GM23338 (cell line): Measurements from ENCODE around the gene GPATCH4. TPM values are rescaled to one million over a fixed set of nuclear protein-coding genes. Genes with fewer than 3 reads are reported as not detected.

ENCODE experiments used
- ATAC-seq: fragments of 200-7000 bp; cut with Tn5 transposase; 3 replicates; pipeline ENCODE4 v1.9.1; 2020
- DNase-seq: peaks from one replicate; pipeline ENCODE4 v3.0.0-alpha.2; 2015; ENCODE audit warnings: low spot score
- H2AFZ ChIP-seq: fragments of 200-600 bp; sonication (generic); 2 replicates; pipeline ENCODE4 v1.8.0; 2016; ENCODE audit warnings: antibody characterized with exemption, mild to moderate bottlenecking, moderate library complexity
- H3F3A ChIP-seq: fragments of 200-600 bp; sonication (generic); replicated peaks from 2 replicates; pipeline ENCODE4 v1.8.0; 2017; ENCODE audit warnings: antibody characterized with exemption, mixed run types, low read depth
- H3K27ac ChIP-seq: fragments of 200-600 bp; sonication (generic); 2 replicates; pipeline ENCODE4 v1.6.1; 2016; ENCODE audit warnings: low read depth
- H3K27me3 ChIP-seq: fragments of 200-600 bp; sonication (generic); 2 replicates; pipeline ENCODE4 v1.8.0; 2016; ENCODE audit warnings: mild to moderate bottlenecking, mixed run types, moderate library complexity; ENCODE audit not compliant: insufficient read depth
- H3K36me3 ChIP-seq: fragments of 200-600 bp; sonication (generic); 2 replicates; pipeline ENCODE4 v1.8.0; 2016; ENCODE audit warnings: mild to moderate bottlenecking; ENCODE audit not compliant: insufficient read depth
- H3K4me1 ChIP-seq: fragments of 200-600 bp; sonication (generic); 2 replicates; pipeline ENCODE4 v1.8.0; 2016; ENCODE audit warnings: mild to moderate bottlenecking, moderate library complexity; ENCODE audit not compliant: insufficient read depth
- H3K4me2 ChIP-seq: fragments of 200-600 bp; sonication (generic); 2 replicates; pipeline ENCODE4 v1.7.1; 2017; ENCODE audit warnings: mixed run types
- H3K4me3 ChIP-seq: fragments of 200-600 bp; sonication (generic); 2 replicates; pipeline ENCODE4 v1.6.1; 2016; ENCODE audit warnings: mixed run types
- H3K79me2 ChIP-seq: fragments of 200-600 bp; sonication (generic); replicated peaks from 2 replicates; pipeline ENCODE4 v1.8.0; 2017; ENCODE audit warnings: mild to moderate bottlenecking; ENCODE audit not compliant: insufficient read depth
- H3K9me2 ChIP-seq: fragments of 200-600 bp; sonication (generic); 2 replicates; pipeline ENCODE4 v1.8.0; 2017; ENCODE audit not compliant: insufficient read depth
- H4K20me1 ChIP-seq: fragments of 200-600 bp; sonication (generic); replicated peaks from 2 replicates; pipeline ENCODE4 v1.8.0; 2017; ENCODE audit warnings: mild to moderate bottlenecking; ENCODE audit not compliant: insufficient read depth
- H3K27ac Mint-ChIP-seq: 2 replicates; pipeline ENCODE4 v1.8.0; 2020; ENCODE audit warnings: inconsistent platforms, mild to moderate bottlenecking, moderate library complexity, mixed read lengths
- H3K27me3 Mint-ChIP-seq: 3 replicates; pipeline ENCODE4 v1.8.0; 2022; ENCODE audit warnings: low read depth, mild to moderate bottlenecking, moderate library complexity, mixed read lengths, inconsistent platforms; ENCODE audit not compliant: insufficient read depth, poor library complexity
- H3K36me3 Mint-ChIP-seq: 3 replicates; pipeline ENCODE4 v1.8.0; 2021; ENCODE audit warnings: low read depth, mild to moderate bottlenecking, inconsistent platforms, moderate library complexity, mixed read lengths
- H3K4me1 Mint-ChIP-seq: 3 replicates; pipeline ENCODE4 v1.8.0; 2020; ENCODE audit warnings: mild to moderate bottlenecking, inconsistent platforms, mixed read lengths
- H3K4me3 Mint-ChIP-seq: 3 replicates; pipeline ENCODE4 v1.8.0; 2021; ENCODE audit warnings: moderate library complexity, mild to moderate bottlenecking, inconsistent platforms, mixed read lengths
- H3K9me3 Mint-ChIP-seq: 3 replicates; pipeline ENCODE4 v1.8.0; 2020; ENCODE audit warnings: moderate library complexity, mild to moderate bottlenecking, inconsistent platforms, mixed read lengths
- CREB1 ChIP-seq: fragments of 250-450 bp; sonication (Bioruptor Pico); IDR thresholded peaks from 2 replicates; pipeline ENCODE4 v1.5.0; 2020; ENCODE audit warnings: low read depth, mild to moderate bottlenecking, moderate library complexity
- EZH2 ChIP-seq: fragments of 200-600 bp; sonication (generic); IDR thresholded peaks from one replicate; pipeline ENCODE4 v1.8.0; 2017; ENCODE audit warnings: antibody characterized with exemption, mild to moderate bottlenecking, low read depth; ENCODE audit not compliant: unreplicated experiment
- EZH2phosphoT487 ChIP-seq: fragments of 200-600 bp; sonication (generic); IDR thresholded peaks from one replicate; pipeline ENCODE4 v1.8.1; 2018; ENCODE audit warnings: antibody characterized with exemption; ENCODE audit not compliant: unreplicated experiment
- JUNB ChIP-seq: IDR thresholded peaks from one replicate; pipeline ENCODE4 v1.6.1; 2016; ENCODE audit warnings: antibody characterized with exemption; ENCODE audit not compliant: unreplicated experiment
- NANOG ChIP-seq: IDR thresholded peaks from 2 replicates; pipeline ENCODE4 v1.6.1; 2016; ENCODE audit warnings: antibody characterized with exemption, borderline replicate concordance
- POLR2AphosphoS5 ChIP-seq: IDR thresholded peaks from 2 replicates; pipeline ENCODE4 v1.6.1; 2016; ENCODE audit warnings: antibody characterized with exemption, low read depth
- STAT1 ChIP-seq: IDR thresholded peaks from one replicate; pipeline ENCODE4 v1.6.1; 2016; ENCODE audit warnings: antibody characterized with exemption; ENCODE audit not compliant: unreplicated experiment
- ZNF114 ChIP-seq: fragments of 250-450 bp; sonication (Bioruptor Pico); IDR thresholded peaks from 2 replicates; pipeline ENCODE4 v1.5.0; 2020; ENCODE audit warnings: mild to moderate bottlenecking, moderate library complexity
- ZNF331 ChIP-seq: fragments of 250-450 bp; sonication (Bioruptor Pico); IDR thresholded peaks from 2 replicates; pipeline ENCODE4 v1.5.0; 2020; ENCODE audit warnings: low read depth, mild to moderate bottlenecking, moderate library complexity
- polyA plus RNA-seq: library from polyadenylated mRNA; unstranded; fragments of >200 nt; fragmentation: Nextera tagmentation; extraction: Ambion mirVana; gene quantifications from 2 replicates; pipeline ENCODE4 v1.2.1, GENCODE V29; 2016
- total RNA-seq: library from RNA; depleted of rRNA; stranded (reverse); fragments of >200 nt; shearing (Covaris generic); gene quantifications from 2 replicates; pipeline ENCODE4 v1.2.3, GENCODE V29; 2014
- TF ChIP-seq, protein P1 (sequence below), 2 experiments: fragments of 200-600 bp in 1 of 2; sonication (generic) in 1 of 2; conservative IDR thresholded peaks; 2 replicates each; pipeline versions ENCODE4 v1.5.1 to v1.6.1; 2016 to 2017; ENCODE audit warnings: antibody characterized with exemption in 2 of 2, low read depth in 2 of 2, mild to moderate bottlenecking in 2 of 2, moderate library complexity in 1 of 2
- TF ChIP-seq, protein P2 (sequence below): IDR thresholded peaks from one replicate; pipeline ENCODE4 v1.6.1; 2018; ENCODE audit warnings: antibody characterized with exemption; ENCODE audit not compliant: unreplicated experiment
- TF ChIP-seq, protein P3 (sequence below): IDR thresholded peaks from 2 replicates; pipeline ENCODE4 v1.6.1; 2016; ENCODE audit warnings: antibody characterized with exemption
- TF ChIP-seq, protein P4 (sequence below): fragments of 250-450 bp; sonication (Bioruptor Pico); IDR thresholded peaks from 2 replicates; pipeline ENCODE4 v1.5.0; 2020; ENCODE audit warnings: mild to moderate bottlenecking, moderate library complexity

The GPATCH4 gene
- total and polyA plus RNA-seq, 2 experiments from 2014 or later = 58.9 to 187 TPM

DNA sequence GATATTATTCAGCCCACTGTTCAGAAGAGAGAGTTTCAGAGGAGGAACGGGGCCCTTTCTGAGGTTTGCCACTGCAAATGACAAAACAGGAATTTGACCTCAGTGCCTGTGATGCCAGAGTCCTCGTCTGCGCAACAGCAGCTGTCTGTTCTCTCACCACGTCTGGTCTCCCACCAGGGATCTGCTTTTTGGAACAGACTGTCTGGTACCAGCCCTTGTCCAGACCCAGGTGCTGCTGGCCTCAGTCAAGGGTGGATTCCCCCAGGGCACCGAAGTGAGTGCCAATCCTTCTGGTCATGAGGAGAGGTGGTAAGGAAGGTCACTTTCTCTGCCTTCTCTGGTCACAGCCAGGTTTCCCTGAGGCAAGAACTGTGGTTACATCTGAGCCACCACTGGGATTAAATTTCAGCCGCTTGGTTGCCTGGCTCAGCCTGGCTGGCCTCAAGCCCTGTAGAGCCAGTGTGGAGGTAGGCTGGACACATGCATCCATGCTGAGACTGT is 38.4 kb upstream of the GPATCH4 start:
- Histone ChIP-seq H3K27ac (no peak overlapping the region), H2AFZ (no peak overlapping the region), H4K20me1 (no peaks in the 10 kb centered on the region; the same call in 1 of the 2 replicates), H3K4me3 (no peak overlapping the region), H3K27me3 (peaks cover 77% of the 10 kb centered on the region), H3K36me3 (no peaks in the 10 kb centered on the region), H3K9me2 (no peaks in the 10 kb centered on the region), H3K79me2 (no peaks in the 10 kb centered on the region), H3F3A (0 out of 2 replicates have a peak, but pooled peaks cover 12% of the 10 kb centered on the region), H3K4me2 (no peak overlapping the region), H3K4me1 (peaks cover 13% of the 10 kb centered on the region)
- Mint-ChIP-seq H3K4me3 (no peak overlapping the region), H3K4me1 (peaks cover 36% of the 10 kb centered on the region), H3K27me3 (peaks cover 57% of the 10 kb centered on the region), H3K36me3 (no peaks in the 10 kb centered on the region), H3K27ac (no peak overlapping the region), H3K9me3 (no peaks in the 10 kb centered on the region)
- no peak for ATAC-seq
- no peak for TF ChIP-seq ZNF114 (CRISPR knock-in tag)
- TF ChIP-seq CREB1 (CRISPR knock-in tag) = no peak
- TF ChIP-seq, protein P1, sequence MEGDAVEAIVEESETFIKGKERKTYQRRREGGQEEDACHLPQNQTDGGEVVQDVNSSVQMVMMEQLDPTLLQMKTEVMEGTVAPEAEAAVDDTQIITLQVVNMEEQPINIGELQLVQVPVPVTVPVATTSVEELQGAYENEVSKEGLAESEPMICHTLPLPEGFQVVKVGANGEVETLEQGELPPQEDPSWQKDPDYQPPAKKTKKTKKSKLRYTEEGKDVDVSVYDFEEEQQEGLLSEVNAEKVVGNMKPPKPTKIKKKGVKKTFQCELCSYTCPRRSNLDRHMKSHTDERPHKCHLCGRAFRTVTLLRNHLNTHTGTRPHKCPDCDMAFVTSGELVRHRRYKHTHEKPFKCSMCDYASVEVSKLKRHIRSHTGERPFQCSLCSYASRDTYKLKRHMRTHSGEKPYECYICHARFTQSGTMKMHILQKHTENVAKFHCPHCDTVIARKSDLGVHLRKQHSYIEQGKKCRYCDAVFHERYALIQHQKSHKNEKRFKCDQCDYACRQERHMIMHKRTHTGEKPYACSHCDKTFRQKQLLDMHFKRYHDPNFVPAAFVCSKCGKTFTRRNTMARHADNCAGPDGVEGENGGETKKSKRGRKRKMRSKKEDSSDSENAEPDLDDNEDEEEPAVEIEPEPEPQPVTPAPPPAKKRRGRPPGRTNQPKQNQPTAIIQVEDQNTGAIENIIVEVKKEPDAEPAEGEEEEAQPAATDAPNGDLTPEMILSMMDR (conservative IDR thresholded peaks at IDR 0.05; ENCODE audit: low read depth in 2 of 2) = no peak
- no peak for TF ChIP-seq POLR2AphosphoS5
- TF ChIP-seq, protein P2, sequence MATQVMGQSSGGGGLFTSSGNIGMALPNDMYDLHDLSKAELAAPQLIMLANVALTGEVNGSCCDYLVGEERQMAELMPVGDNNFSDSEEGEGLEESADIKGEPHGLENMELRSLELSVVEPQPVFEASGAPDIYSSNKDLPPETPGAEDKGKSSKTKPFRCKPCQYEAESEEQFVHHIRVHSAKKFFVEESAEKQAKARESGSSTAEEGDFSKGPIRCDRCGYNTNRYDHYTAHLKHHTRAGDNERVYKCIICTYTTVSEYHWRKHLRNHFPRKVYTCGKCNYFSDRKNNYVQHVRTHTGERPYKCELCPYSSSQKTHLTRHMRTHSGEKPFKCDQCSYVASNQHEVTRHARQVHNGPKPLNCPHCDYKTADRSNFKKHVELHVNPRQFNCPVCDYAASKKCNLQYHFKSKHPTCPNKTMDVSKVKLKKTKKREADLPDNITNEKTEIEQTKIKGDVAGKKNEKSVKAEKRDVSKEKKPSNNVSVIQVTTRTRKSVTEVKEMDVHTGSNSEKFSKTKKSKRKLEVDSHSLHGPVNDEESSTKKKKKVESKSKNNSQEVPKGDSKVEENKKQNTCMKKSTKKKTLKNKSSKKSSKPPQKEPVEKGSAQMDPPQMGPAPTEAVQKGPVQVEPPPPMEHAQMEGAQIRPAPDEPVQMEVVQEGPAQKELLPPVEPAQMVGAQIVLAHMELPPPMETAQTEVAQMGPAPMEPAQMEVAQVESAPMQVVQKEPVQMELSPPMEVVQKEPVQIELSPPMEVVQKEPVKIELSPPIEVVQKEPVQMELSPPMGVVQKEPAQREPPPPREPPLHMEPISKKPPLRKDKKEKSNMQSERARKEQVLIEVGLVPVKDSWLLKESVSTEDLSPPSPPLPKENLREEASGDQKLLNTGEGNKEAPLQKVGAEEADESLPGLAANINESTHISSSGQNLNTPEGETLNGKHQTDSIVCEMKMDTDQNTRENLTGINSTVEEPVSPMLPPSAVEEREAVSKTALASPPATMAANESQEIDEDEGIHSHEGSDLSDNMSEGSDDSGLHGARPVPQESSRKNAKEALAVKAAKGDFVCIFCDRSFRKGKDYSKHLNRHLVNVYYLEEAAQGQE = no peak
- TF ChIP-seq, protein P3, sequence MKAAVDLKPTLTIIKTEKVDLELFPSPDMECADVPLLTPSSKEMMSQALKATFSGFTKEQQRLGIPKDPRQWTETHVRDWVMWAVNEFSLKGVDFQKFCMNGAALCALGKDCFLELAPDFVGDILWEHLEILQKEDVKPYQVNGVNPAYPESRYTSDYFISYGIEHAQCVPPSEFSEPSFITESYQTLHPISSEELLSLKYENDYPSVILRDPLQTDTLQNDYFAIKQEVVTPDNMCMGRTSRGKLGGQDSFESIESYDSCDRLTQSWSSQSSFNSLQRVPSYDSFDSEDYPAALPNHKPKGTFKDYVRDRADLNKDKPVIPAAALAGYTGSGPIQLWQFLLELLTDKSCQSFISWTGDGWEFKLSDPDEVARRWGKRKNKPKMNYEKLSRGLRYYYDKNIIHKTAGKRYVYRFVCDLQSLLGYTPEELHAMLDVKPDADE = no peak
- no peak for TF ChIP-seq EZH2
- TF ChIP-seq NANOG = no peak
- no peak for TF ChIP-seq STAT1
- no peak for TF ChIP-seq ZNF331
- TF ChIP-seq, protein P4, sequence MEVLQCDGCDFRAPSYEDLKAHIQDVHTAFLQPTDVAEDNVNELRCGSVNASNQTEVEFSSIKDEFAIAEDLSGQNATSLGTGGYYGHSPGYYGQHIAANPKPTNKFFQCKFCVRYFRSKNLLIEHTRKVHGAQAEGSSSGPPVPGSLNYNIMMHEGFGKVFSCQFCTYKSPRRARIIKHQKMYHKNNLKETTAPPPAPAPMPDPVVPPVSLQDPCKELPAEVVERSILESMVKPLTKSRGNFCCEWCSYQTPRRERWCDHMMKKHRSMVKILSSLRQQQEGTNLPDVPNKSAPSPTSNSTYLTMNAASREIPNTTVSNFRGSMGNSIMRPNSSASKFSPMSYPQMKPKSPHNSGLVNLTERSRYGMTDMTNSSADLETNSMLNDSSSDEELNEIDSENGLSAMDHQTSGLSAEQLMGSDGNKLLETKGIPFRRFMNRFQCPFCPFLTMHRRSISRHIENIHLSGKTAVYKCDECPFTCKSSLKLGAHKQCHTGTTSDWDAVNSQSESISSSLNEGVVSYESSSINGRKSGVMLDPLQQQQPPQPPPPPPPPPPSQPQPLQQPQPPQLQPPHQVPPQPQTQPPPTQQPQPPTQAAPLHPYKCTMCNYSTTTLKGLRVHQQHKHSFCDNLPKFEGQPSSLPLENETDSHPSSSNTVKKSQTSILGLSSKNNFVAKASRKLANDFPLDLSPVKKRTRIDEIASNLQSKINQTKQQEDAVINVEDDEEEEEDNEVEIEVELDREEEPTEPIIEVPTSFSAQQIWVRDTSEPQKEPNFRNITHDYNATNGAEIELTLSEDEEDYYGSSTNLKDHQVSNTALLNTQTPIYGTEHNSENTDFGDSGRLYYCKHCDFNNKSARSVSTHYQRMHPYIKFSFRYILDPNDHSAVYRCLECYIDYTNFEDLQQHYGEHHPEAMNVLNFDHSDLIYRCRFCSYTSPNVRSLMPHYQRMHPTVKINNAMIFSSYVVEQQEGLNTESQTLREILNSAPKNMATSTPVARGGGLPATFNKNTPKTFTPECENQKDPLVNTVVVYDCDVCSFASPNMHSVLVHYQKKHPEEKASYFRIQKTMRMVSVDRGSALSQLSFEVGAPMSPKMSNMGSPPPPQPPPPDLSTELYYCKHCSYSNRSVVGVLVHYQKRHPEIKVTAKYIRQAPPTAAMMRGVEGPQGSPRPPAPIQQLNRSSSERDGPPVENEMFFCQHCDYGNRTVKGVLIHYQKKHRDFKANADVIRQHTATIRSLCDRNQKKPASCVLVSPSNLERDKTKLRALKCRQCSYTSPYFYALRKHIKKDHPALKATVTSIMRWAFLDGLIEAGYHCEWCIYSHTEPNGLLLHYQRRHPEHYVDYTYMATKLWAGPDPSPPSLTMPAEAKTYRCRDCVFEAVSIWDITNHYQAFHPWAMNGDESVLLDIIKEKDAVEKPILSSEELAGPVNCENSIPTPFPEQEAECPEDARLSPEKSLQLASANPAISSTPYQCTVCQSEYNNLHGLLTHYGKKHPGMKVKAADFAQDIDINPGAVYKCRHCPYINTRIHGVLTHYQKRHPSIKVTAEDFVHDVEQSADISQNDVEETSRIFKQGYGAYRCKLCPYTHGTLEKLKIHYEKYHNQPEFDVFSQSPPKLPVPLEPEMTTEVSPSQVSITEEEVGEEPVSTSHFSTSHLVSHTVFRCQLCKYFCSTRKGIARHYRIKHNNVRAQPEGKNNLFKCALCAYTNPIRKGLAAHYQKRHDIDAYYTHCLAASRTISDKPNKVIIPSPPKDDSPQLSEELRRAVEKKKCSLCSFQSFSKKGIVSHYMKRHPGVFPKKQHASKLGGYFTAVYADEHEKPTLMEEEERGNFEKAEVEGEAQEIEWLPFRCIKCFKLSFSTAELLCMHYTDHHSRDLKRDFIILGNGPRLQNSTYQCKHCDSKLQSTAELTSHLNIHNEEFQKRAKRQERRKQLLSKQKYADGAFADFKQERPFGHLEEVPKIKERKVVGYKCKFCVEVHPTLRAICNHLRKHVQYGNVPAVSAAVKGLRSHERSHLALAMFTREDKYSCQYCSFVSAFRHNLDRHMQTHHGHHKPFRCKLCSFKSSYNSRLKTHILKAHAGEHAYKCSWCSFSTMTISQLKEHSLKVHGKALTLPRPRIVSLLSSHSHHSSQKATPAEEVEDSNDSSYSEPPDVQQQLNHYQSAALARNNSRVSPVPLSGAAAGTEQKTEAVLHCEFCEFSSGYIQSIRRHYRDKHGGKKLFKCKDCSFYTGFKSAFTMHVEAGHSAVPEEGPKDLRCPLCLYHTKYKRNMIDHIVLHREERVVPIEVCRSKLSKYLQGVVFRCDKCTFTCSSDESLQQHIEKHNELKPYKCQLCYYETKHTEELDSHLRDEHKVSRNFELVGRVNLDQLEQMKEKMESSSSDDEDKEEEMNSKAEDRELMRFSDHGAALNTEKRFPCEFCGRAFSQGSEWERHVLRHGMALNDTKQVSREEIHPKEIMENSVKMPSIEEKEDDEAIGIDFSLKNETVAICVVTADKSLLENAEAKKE (CRISPR knock-in tag) = no peak
- no peak for TF ChIP-seq JUNB
- TF ChIP-seq EZH2phosphoT487 = no peak
- DNase-seq = no peak
